CD4-positive, alpha-beta T cell treated with Interferon gamma for 1 hour (primary cell): ENCODE measurements around the gene TAF11L14.
"Not testable (repeated sequence)": the region's sequence is repeated elsewhere in the genome, so short reads cannot be mapped to it uniquely, and the experiment has no call there.

Experiments used
- DNase-seq: peaks from one replicate; pipeline ENCODE4 v3.0.0-alpha.2; 2020

The TAF11L14 gene

DNA sequence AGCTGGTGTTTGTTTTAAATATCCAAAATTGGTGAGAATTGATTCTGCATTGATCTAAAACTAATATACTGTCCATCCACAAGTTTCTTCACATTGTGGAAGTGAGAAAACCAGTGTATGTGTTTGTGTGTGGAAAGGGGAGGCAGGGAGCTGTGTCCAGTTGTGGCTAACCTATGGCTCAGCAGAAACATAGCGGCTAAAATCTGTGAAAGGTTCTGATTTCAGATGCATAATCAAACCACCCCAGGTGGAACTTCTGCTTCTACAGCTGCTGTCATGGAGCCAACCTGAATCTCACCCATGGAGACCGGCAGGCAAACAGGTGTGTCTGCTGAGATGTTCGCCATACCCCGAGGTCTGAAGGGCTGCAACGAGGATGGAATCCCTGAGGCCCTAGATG is at the start of gene TAF11L14:
Gene TAF11L14 (plus strand): TSS at position 301 of the 400 bp plus-strand sequence.
- DNase-seq: no peak

- DNase-seq: not testable (repeated sequence)
Measured at GRCh38 chr5:17585658-17586057, 48.6 kb upstream of the TAF11L14 start, which contains the start of gene TAF11L7. Gene TAF11L7, minus strand, starts transcription at chr5:17585758.

DNA sequence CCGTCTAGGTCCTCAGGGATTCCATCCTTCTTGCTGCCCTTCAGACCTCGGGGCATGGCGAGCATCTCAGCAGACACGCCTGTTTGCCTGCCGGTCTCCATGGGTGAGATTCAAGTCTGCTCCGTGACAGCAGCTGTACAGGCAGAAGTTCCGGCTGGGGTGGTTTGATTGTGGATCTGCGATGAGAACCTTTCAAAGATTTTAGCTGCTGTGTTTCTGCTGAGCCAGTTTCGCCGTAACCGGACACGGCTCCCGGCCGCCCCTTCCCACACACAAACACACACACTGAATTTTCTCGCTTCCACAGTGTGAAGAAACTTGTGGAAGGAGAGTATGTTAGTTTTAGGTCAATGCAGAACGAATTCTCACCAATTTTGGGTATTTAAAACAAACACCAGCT is 43.4 kb upstream of the TAF11L14 start, which contains the start of gene TAF11L8:
Gene TAF11L8 (minus strand): TSS at position 101 of the 400 bp plus-strand sequence.
- DNase-seq: not testable (repeated sequence)

- DNase-seq: not testable (repeated sequence)
Measured at GRCh38 chr5:17594255-17594654, 40.0 kb upstream of the TAF11L14 start, which contains the start of gene TAF11L9. Gene TAF11L9, minus strand, starts transcription at chr5:17594394.

- not testable (repeated sequence) for DNase-seq
Measured at GRCh38 chr5:17597728-17598127, 36.5 kb upstream of the TAF11L14 start, which contains the start of gene TAF11L10. Gene TAF11L10, minus strand, starts transcription at chr5:17597828.

GRCh38 chr5:17603880-17604279 is 30.4 kb upstream of the TAF11L14 start, which contains the start of gene TAF11L11:
Gene TAF11L11, plus strand, starts transcription at chr5:17604183.
- not testable (repeated sequence) for DNase-seq

DNA sequence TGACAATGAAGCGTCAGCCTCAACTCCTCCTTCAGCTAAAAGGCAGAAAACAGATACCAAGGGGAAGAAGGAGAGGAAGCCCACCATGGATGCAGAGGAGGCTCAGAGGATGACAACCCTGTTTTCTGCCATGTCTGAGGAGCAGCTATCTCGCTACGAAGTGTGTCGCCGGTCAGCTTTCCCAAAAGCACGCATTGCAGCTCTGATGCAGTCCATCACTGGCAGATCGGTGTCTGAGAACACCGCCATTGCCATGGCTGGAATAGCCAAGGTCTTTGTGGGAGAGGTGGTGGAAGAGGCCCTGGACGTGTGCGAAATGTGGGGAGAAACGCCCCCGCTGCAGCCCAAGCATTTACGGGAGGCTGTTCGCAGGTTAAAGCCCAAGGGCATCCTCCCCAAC is 29.3 kb upstream of the TAF11L14 start:
- no peak for DNase-seq

- not testable (repeated sequence) for DNase-seq
Measured at GRCh38 chr5:17607461-17607860, 26.8 kb upstream of the TAF11L14 start.

GRCh38 chr5:17610092-17610491 is 24.2 kb upstream of the TAF11L14 start, which contains the start of gene TAF11L12:
Gene TAF11L12, plus strand, starts transcription at chr5:17610392.
- DNase-seq: not testable (repeated sequence)

GRCh38 chr5:17614872-17615605 is 19.2 kb upstream of the TAF11L14 start:
- no peak for DNase-seq

DNA sequence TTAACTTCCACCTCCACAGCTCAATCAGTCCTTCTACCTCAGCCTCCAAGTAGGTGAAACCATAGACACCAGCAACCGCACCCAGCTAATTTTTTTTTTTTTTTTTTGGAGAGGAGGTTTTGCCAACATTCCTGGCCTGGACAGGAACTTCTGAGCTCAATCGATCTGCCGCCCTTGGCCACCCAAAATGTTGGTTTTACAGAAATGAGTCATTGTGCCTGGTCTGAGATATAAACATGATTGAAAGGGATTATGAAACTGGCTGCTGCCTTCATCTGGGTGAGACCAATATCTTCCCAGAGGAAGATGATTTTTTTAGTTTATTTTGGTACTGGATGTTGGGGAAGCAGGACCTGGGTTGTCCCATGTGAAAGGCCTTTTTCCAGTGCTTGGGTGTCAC is 14.9 kb upstream of the TAF11L14 start:
- no peak for DNase-seq

GRCh38 chr5:17620627-17621026 is 13.6 kb upstream of the TAF11L14 start:
- no peak for DNase-seq

GRCh38 chr5:17625686-17626085 is 8.6 kb upstream of the TAF11L14 start:
- no peak for DNase-seq

- DNase-seq: not testable (repeated sequence)
Measured at GRCh38 chr5:17631788-17632187, 2.5 kb upstream of the TAF11L14 start, which contains the start of gene TAF11L13. Gene TAF11L13, plus strand, starts transcription at chr5:17632088.

GRCh38 chr5:17649232-17649631 is 15.0 kb downstream of the TAF11L14 start:
- DNase-seq: not testable (repeated sequence)

DNA sequence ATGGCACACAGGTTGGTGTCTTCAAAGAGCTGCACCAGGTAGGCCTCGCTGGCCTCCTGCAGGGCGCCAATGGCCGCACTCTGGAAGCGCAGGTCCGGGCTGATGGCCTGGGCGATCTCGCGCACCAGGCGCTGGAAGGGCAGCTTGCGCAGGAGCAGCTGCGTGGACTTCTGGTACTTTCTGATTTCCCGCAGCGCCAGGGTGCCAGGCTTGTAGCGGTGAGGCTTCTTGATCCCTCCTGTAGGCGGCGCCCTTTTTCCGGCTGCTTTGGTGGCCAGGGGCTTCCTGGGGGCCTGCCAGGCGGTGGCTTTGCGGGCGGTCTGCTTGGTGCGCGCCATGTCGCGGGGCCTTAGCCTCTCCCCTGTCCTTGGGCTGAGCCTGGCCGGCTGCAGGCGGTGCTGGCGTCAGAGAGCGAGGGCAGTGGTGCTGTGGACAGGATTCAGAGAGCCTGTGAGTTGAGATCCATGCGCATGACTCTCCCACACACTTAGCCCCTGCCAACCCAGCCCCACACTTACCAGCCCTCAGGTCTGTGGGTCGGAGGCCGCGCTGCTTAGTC is 21.0 kb downstream of the TAF11L14 start:
- not testable (repeated sequence) for DNase-seq

DNA sequence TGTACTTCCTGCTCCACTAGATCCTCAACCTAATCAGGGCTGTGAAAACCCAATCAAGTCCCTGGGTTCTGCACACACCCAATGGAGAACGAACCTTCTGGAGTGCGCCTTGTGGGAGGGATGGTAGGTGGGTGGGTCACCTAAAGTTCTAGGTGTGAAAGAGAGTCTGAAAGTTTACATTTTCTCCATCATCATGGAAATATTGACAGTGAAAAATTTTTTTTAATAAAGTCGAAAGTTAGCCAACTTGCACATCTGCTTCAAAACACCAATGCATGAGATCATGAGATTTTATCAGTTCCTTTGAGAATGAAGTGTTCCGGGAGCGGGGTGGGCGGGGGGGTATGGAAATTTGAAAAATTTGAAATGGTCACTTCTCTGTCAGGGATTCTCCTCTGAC is 21.7 kb downstream of the TAF11L14 start:
- no peak for DNase-seq

GRCh38 chr5:17663182-17663581 is 28.9 kb downstream of the TAF11L14 start:
- DNase-seq: no peak

- no peak for DNase-seq
Measured at GRCh38 chr5:17665836-17666235, 31.6 kb downstream of the TAF11L14 start.

GRCh38 chr5:17666726-17667235 is 32.5 kb downstream of the TAF11L14 start:
- no peak for DNase-seq

DNA sequence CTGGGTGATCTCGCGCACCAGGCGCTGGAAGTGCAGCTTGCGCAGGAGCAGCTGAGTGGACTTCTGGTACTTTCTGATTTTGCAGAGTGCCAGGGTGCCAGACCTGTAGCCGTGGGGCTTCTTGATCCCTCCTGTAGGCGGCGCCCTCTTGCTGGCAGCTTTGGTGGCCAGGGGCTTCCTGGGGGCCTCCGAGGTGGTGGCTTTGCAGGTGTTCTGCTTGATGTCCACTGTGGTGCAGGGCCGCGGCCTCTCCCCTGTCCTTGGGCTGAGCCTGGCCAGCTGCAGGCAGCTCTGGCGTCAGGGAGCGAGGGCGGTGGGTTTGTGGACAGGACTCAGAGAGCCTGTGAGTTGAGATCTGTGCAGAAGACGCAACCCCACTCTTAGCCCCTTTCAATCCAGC is 36.1 kb downstream of the TAF11L14 start:
- DNase-seq: no peak

DNA sequence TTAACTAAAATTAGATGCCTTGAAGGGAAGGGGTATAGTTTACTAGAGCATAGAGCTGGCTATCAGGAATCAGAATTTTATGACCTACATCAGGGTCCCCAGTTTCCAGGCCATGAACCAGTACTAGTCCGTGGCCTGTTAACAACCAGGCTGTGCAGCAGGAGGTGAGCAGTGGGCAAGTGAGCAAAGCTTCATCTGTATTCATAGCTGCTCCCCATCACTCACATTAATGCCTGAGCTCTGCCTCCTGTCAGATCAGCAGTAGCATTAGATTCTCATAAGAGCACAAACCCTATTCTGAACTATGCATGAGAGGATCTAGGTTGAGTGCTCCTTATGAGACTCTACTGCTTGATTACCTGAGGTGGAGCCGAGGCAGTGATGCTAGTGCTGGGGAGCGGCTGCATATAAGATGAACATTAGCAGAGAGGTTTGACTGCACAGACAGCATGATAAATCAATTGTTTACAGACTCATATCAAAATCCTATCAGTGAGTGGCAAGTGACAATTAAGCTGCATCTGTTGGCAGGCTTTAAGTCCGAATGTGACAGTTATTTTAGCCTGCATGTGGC is 44.6 kb downstream of the TAF11L14 start:
- DNase-seq: no peak

DNA sequence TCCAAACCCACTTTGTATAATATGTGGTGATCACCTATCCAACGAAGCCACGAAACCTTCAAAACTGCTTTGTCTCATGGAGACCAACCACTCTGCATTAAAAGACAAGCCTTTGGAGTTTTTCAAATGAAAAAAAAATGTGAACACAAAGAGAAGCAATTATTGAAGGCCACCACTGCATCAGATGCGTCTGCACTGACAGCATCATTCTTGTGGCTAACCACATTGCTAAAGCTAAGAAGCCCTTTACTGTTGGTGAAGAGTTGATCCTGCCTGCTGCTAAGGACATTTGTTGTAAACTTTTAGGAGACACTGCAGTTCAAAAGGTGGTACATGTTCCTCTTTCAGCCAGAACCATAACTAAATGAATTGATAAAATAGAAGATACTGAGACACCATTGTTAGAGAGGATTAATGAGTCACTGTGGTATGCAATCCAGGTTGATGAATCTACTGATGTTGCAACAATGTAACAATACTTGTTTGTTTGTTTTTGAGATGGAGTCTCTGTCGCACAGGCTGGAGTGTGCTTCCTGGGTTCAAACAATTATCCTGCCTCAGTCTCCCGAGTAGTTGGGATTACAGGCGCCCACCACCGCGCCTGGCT is 45.4 kb downstream of the TAF11L14 start:
- no peak for DNase-seq
